GM12874 (cell line): ENCODE measurements around the gene CALN1.

Experiments used
- TF ChIP-seq, protein P1 (sequence below): IDR thresholded peaks from 2 replicates; pipeline ENCODE4 v1.5.1; 2011; ENCODE audit warnings: low read depth, mild to moderate bottlenecking, control low read depth, low read length, moderate library complexity; ENCODE audit not compliant: insufficient read depth

Gene CALN1

DNA sequence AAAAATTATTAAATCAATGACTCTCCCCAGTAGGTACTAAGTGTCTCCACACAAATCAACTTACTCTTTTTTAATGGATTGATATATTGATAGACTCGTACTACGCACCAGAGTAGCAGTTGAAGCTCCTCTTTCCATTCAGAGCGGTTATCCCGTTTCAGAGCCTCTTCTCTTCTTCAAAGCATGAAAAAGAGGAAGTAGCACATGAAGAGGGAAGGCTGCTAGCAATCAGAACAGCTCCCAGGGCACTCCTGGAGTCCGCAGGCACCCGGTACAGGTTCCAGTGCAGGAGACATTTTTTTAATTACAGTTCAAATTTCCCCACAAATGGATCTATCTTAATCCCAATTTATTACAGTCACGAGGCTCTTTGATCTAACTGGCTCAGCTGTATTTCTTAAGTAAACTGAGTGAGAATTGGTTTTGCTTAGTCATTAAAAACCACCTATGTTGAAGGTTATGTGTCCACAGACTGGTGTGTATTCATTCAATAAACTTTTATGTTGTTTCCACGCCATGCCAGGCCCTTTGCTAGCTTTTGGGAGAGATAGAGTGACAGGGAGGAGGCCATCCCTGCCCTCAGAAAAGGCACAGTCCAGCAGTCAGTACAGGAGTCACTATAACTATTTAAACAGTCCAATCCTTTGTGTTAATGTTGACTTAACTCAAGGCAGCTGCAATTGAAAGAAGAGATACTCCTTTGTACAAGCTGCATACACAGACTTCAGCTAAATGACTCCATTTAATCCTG, 32.1 kb upstream of the CALN1 start:
- TF ChIP-seq, protein P1, sequence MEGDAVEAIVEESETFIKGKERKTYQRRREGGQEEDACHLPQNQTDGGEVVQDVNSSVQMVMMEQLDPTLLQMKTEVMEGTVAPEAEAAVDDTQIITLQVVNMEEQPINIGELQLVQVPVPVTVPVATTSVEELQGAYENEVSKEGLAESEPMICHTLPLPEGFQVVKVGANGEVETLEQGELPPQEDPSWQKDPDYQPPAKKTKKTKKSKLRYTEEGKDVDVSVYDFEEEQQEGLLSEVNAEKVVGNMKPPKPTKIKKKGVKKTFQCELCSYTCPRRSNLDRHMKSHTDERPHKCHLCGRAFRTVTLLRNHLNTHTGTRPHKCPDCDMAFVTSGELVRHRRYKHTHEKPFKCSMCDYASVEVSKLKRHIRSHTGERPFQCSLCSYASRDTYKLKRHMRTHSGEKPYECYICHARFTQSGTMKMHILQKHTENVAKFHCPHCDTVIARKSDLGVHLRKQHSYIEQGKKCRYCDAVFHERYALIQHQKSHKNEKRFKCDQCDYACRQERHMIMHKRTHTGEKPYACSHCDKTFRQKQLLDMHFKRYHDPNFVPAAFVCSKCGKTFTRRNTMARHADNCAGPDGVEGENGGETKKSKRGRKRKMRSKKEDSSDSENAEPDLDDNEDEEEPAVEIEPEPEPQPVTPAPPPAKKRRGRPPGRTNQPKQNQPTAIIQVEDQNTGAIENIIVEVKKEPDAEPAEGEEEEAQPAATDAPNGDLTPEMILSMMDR: no peak

DNA sequence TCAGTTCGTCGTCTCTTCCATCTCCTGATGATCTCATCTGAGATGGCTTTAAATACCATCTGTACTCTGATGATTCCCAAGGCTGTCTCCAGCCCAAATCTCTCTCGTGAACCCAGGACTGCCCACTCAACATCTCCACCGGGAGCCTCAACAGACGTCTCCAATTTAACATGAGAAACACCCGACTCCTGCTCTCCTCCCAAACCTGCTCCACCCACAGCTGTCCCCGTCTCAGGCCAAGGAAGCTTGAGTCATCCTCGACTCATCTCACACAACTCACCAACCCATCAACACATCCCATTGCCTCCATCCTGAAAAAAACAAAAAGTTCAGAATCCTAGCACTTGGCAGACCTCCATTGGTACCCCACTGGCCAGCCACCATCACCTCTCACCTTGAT, 29.7 kb upstream of the CALN1 start:
- TF ChIP-seq, protein P1: no peak

DNA sequence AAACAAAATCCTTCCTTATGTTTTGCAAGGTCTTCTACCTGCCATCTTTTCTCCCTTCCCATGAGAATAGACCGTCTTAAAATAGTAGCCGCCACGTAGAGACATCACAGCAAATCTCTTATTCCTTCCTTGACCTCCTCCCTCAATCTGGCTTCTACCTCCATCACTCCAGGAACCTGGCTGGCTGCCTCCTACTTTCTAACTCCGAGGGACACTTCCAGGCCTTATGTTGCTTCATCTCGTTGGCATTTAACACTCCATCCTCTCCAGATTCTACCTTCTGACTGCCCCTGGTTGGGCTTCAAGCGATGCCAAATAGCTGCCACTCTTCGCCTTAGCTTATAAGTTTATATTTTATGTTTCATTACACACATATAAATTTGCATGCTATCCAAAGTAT, 26.4 kb upstream of the CALN1 start:
- TF ChIP-seq, protein P1: no peak

DNA sequence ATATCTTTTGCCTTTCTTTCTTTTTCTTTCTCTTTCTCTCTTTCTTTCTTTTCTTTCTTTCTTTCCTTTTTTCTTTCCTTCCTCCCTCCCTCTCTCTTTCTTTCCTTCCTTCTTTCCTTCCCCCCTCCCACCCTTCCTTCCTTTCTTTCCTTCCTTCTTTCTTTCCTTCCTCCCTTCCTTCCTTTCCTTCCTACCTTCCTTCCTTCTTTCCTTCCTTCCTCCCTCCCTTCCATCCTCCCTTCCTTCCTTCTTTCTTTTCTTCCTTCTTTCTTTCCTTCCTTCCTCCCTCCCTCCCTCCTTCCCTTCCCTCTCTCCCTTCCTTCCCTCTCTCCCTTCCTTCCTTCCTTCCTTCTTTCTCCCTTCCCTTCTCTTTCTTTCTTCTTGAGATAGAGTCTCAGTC, 25.5 kb upstream of the CALN1 start:
- TF ChIP-seq, protein P1: no peak

DNA sequence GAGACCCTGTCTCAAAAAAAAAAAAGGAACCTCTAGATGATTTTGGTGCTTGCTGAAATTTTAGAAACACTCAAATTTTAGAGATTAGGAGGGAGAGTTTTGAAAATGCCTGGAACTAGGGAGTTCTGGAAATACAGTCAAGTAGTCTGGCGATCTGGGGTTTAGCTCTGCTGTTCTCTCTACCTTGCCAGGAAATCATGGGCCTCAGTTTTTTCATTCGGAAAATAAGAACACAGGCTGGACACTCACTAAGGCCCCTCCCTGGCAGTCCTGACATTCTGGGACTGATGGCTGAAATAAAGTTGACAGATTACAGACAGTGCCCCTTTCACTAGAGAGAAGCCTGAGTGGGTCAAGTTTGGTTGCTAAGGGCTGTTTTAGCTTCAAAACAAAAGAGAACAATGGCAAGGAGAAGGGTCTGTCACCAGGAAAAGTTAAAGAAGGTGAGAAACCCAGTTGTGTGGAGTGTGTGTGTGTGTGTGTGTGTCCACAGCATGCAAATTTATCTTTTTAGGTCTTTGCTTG, 25.0 kb upstream of the CALN1 start:
- TF ChIP-seq, protein P1: no peak

DNA sequence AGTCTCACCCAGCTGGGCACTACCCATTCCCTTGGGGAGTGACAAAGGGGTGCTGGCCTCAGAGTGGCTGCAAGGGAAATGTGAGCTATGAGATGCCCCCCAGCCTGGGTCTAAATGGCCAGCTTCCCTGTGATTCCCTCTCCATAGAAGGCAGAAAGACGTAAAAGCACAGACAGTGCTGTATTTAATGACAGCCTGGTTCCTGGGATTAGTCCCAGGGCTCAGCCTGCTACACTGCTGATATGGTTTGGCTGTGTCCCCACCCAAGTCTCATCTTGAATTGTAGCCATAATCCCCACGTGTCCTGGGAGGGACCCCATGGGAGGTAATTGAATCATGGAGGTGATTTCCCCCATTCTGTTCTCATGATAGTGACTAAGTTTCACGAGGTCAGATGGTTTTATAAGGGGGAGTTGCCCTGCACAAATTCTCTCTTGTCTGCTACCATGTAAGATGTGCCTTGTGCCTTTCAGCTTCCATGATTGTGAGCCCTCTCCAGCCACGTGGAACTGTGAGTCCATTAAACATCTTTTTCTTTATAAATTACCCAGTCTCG, 23.9 kb upstream of the CALN1 start:
- TF ChIP-seq, protein P1: no peak

DNA sequence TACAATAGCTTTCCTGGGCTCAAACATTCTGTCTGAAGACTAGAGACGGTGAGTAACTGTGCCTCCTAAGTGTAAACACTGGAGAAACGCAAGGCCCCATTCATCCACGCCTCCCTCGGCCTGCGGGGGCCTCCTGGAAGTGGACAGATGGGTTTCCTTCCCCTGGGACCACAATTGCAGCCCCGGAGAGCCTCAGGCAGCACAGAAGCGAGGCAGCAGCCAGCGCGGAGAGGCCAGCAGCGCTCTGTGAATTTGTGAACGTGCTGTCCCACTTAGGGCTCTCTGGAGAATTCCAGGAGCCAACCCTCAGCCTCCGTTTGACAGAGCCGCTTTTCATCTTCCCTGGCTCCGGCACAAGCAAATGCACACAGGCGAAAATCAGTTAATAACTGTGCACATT, 23.2 kb upstream of the CALN1 start:
- TF ChIP-seq, protein P1: no peak
